ENCODE data around the gene CTPS1. TPM values are rescaled to one million over a fixed set of nuclear protein-coding genes. Genes with fewer than 3 reads are reported as not detected.

Gene CTPS1
- total RNA-seq, 1 experiment from 2014 or later, result 69.9 TPM

DNA sequence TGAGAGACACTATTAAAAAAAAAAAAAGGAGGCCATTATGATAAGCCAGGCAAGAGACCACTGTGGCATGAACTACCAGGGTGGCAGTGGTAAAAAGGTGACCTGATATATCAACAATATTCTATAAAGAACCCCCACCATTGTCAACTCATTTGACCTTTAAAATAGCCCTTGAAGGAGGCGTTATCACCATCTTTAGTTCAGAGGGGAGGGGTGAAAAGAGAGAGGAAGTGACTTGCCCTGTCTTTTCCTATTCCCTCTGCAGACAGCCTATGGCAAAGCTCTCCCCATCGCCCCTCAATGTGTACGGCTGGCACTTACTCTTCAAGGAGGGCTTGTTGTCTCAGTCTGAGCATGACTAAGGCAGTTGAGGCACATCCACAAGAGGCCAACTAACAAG is 53.8 kb downstream of the CTPS1 start:
- TF ChIP-seq, protein P1, sequence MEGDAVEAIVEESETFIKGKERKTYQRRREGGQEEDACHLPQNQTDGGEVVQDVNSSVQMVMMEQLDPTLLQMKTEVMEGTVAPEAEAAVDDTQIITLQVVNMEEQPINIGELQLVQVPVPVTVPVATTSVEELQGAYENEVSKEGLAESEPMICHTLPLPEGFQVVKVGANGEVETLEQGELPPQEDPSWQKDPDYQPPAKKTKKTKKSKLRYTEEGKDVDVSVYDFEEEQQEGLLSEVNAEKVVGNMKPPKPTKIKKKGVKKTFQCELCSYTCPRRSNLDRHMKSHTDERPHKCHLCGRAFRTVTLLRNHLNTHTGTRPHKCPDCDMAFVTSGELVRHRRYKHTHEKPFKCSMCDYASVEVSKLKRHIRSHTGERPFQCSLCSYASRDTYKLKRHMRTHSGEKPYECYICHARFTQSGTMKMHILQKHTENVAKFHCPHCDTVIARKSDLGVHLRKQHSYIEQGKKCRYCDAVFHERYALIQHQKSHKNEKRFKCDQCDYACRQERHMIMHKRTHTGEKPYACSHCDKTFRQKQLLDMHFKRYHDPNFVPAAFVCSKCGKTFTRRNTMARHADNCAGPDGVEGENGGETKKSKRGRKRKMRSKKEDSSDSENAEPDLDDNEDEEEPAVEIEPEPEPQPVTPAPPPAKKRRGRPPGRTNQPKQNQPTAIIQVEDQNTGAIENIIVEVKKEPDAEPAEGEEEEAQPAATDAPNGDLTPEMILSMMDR (IDR thresholded peaks at IDR 0.05; ENCODE audit: unreplicated experiment), result no peak
- Mint-ChIP-seq H3K36me3 (ENCODE audit: insufficient read depth, unreplicated experiment) (peaks cover 42% of the 10 kb centered on the region), H3K9me3 (ENCODE audit: unreplicated experiment) (no peaks in the 10 kb centered on the region), H3K27ac (ENCODE audit: low read depth, unreplicated experiment) (no peak overlapping the region), H3K27me3 (ENCODE audit: insufficient read depth, unreplicated experiment) (no peaks in the 10 kb centered on the region), H3K4me1 (ENCODE audit: insufficient read depth, unreplicated experiment) (no peaks in the 10 kb centered on the region), H3K4me3 (ENCODE audit: unreplicated experiment) (no peak overlapping the region)
- intact Hi-C loops (cut with micrococcal nuclease), result no loop called here
- DNase-seq (ENCODE audit: unreplicated experiment), result no peak
- BruUV-seq (replicated peaks), result no TSS peak
- ChIA-PET POLR2A (interaction anchor here (0.6 kb wide), 1 partner anchor 759 kb away, joined by 3 read pairs; no protein-coding TSS in a partner anchor), CTCF (interaction anchor here (0.7 kb wide), 1 partner anchor 10 kb away, joined by 3 read pairs; no protein-coding TSS in a partner anchor)

DNA sequence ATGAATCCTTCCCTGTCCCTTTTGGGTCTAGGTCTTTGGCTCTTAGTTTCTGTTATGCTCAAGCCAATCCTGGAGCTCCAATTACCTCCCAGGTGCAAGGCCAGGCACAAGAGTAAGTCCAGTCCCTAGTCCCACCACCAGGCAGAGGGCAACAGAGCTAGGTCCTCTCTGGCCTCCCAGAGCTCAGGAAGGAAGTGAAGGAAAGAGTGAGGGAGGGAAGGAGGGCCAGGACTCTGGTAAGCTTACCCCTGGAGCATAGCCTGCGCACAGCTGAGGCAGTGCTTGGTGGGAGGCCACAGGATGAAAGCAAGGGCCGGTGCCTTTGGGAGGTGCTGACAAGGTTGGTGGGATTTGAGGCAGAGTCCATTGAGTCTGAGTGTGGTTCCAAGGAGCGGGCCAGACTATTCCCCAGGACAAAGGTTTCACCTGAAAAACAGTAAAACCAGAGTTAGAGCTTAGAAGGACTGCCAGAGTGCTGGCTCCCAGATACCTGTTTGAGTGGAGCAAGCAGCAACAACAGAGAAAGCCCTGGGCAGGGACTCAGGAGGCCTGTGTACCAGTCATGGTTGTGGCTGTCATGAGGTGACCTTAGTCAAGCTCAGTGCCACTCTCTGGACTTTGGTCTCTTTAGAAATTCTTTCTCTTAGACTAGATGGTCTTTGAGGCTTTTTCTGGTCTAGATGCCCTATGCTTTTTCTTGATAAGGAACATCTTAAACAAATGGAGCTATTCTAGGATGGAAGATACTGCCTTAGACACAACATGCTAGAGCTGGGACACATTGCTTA is 57.8 kb downstream of the CTPS1 start:
- no peak for DNase-seq (ENCODE audit: unreplicated experiment)
- ChIA-PET CTCF (interaction anchor here (0.5 to 1.3 kb wide), 4 partner anchors 16 to 381 kb away, joined by 3 to 5 read pairs (median 4); partner anchors contain the start of gene SLFNL1), POLR2A (interaction anchor here (0.5 to 1.7 kb wide), 4 partner anchors 10 to 72 kb away, joined by 3 to 4 read pairs (median 3); no protein-coding TSS in a partner anchor)
- H3K4me3 Mint-ChIP-seq (ENCODE audit: unreplicated experiment), result no peak overlapping the region
- intact Hi-C loops (cut with micrococcal nuclease), result no loop called here
- TF ChIP-seq, protein P1 (IDR thresholded peaks at IDR 0.05; ENCODE audit: unreplicated experiment), result no peak
- H3K36me3 Mint-ChIP-seq (ENCODE audit: insufficient read depth, unreplicated experiment), result peaks cover 43% of the 10 kb centered on the region
- no TSS peak for BruUV-seq (replicated peaks)
- no peaks in the 10 kb centered on the region for H3K9me3 Mint-ChIP-seq (ENCODE audit: unreplicated experiment)
- no peaks in the 10 kb centered on the region for H3K27me3 Mint-ChIP-seq (ENCODE audit: insufficient read depth, unreplicated experiment)
- H3K27ac Mint-ChIP-seq (ENCODE audit: low read depth, unreplicated experiment), result no peak overlapping the region
- no peaks in the 10 kb centered on the region for H3K4me1 Mint-ChIP-seq (ENCODE audit: insufficient read depth, unreplicated experiment)

DNA sequence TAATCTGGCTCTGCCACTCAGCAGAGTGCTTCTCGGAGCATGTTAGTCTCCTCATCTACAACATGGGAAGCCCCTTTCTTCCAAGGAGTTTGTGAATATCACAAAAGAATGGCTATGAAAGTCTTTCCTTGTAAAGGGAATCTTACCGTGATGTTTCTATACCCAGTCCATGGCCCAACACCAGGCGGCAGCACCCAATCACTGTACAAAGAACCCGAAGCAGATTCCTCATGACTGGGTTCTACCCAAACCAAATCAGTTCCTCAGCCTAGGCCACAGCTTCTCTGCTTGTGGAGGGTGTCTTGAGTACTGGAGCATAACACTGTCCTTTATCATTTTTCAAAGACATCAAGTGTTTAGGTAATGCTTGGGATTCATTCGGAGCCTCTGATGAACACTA is 58.6 kb downstream of the CTPS1 start:
- H3K4me1 Mint-ChIP-seq (ENCODE audit: insufficient read depth, unreplicated experiment), result no peaks in the 10 kb centered on the region
- no TSS peak for BruUV-seq (replicated peaks)
- no peak overlapping the region for H3K27ac Mint-ChIP-seq (ENCODE audit: low read depth, unreplicated experiment)
- H3K4me3 Mint-ChIP-seq (ENCODE audit: unreplicated experiment), result no peak overlapping the region
- H3K9me3 Mint-ChIP-seq (ENCODE audit: unreplicated experiment), result no peaks in the 10 kb centered on the region
- no peak for DNase-seq (ENCODE audit: unreplicated experiment)
- TF ChIP-seq, protein P1 (IDR thresholded peaks at IDR 0.05; ENCODE audit: unreplicated experiment), result no peak
- no peaks in the 10 kb centered on the region for H3K27me3 Mint-ChIP-seq (ENCODE audit: insufficient read depth, unreplicated experiment)
- peaks cover 40% of the 10 kb centered on the region for H3K36me3 Mint-ChIP-seq (ENCODE audit: insufficient read depth, unreplicated experiment)
- intact Hi-C loops (cut with micrococcal nuclease), result no loop called here
- ChIA-PET POLR2A (interaction anchor here (0.5 to 1.7 kb wide), 5 partner anchors 11 to 72 kb away, joined by 3 to 4 read pairs (median 3); no protein-coding TSS in a partner anchor), CTCF (interaction anchor here (1.0 to 1.4 kb wide), 7 partner anchors 17 to 381 kb away, joined by 3 to 6 read pairs (median 4); no protein-coding TSS in a partner anchor)

DNA sequence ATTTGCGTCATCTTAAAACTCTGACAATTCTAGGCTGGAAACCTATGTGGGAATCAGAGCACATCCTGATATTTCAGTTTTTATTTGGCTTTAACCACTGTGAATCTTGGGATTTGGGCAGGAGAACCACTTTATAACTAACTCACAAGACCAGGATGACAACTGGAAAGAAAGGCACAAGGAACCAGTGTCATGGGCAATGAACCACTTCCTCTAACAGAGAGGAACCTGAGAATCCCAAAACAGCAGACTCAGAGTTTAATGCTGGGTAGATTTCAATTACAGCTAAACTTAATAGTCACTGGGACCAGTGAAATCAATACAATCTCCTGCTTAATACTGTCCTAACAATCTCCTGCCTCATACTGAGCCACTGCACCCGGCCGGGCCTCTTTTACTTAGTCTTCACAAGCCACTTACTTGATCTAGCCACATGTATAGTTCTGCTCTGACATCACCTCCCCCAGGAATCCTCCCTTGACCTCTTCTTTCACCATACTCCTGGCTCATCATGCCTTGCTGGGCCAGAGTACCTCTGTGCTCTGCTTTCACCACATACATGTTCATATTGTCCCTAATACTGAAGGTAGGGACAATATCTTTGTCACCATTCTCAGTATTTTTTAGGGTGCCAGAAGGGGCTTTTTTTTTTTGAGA is 62.2 kb downstream of the CTPS1 start:
- no peaks in the 10 kb centered on the region for H3K27me3 Mint-ChIP-seq (ENCODE audit: insufficient read depth, unreplicated experiment)
- ChIA-PET CTCF (interaction anchor here (1.4 kb wide), 1 partner anchor 199 kb away, joined by 3 read pairs; no protein-coding TSS in a partner anchor), POLR2A (interaction anchor here (1.4 to 1.9 kb wide), 2 partner anchors 11 to 68 kb away, joined by 4 to 7 read pairs; no protein-coding TSS in a partner anchor)

More for the DNA sequence above, 62.2 kb downstream of the CTPS1 start:
- Mint-ChIP-seq H3K27ac (ENCODE audit: low read depth, unreplicated experiment) (peak overlapping the region; percentile 24), H3K36me3 (ENCODE audit: insufficient read depth, unreplicated experiment) (peaks cover 46% of the 10 kb centered on the region), H3K4me1 (ENCODE audit: insufficient read depth, unreplicated experiment) (peaks cover 30% of the 10 kb centered on the region), H3K4me3 (ENCODE audit: unreplicated experiment) (no peak overlapping the region), H3K9me3 (ENCODE audit: unreplicated experiment) (no peaks in the 10 kb centered on the region)
- no peak for DNase-seq (ENCODE audit: unreplicated experiment)
- TF ChIP-seq, protein P1 (IDR thresholded peaks at IDR 0.05; ENCODE audit: unreplicated experiment), result no peak
- BruUV-seq (replicated peaks), result no TSS peak
- intact Hi-C loops (cut with micrococcal nuclease), result loop anchor here (10.0 kb wide), 1 partner anchor 393 kb away; no protein-coding TSS in a partner anchor
